Parathyroid adenoma (tissue), 2 donors: Measurements from ENCODE around the gene TEDC2.

Source experiments
- H2AFZ ChIP-seq: fragments of 300-600 bp; sonication (generic); one replicate; pipeline ENCODE4 v1.7.0; 2017; ENCODE audit warnings: antibody characterized with exemption, mild to moderate bottlenecking
- H3K27ac ChIP-seq: fragments of 300-600 bp; sonication (generic); one replicate; pipeline ENCODE4 v1.7.0; 2017
- H3K27me3 ChIP-seq: fragments of 300-600 bp; sonication (generic); one replicate; pipeline ENCODE4 v1.7.0; 2017; ENCODE audit warnings: low read length; ENCODE audit not compliant: control insufficient read depth, insufficient read depth
- H3K36me3 ChIP-seq: fragments of 300-600 bp; sonication (generic); one replicate; pipeline ENCODE4 v1.7.0; 2017; ENCODE audit warnings: low read length; ENCODE audit not compliant: control insufficient read depth, insufficient read depth
- H3K4me1 ChIP-seq: fragments of 300-600 bp; sonication (generic); one replicate; pipeline ENCODE4 v1.7.0; 2017; ENCODE audit warnings: control low read depth
- H3K4me2 ChIP-seq: fragments of 300-600 bp; sonication (generic); one replicate; pipeline ENCODE4 v1.7.0; 2017; ENCODE audit warnings: low read length
- H3K4me3 ChIP-seq: fragments of 300-600 bp; sonication (generic); one replicate; pipeline ENCODE4 v1.7.0; 2017; ENCODE audit warnings: low read depth, low read length
- H3K79me2 ChIP-seq: fragments of 300-600 bp; sonication (generic); one replicate; pipeline ENCODE4 v1.7.0; 2017; ENCODE audit warnings: control low read depth
- H3K9ac ChIP-seq: fragments of 300-600 bp; sonication (generic); one replicate; pipeline ENCODE4 v1.7.0; 2017; ENCODE audit warnings: mild to moderate bottlenecking
- H3K9me3 ChIP-seq: fragments of 300-600 bp; sonication (generic); one replicate; pipeline ENCODE4 v1.7.0; 2017; ENCODE audit warnings: low read length; ENCODE audit not compliant: control insufficient read depth
- CTCF ChIP-seq: fragments of 300-600 bp; sonication (generic); IDR thresholded peaks from one replicate; pipeline ENCODE4 v1.7.0; 2017; ENCODE audit warnings: antibody characterized with exemption, mild to moderate bottlenecking
- donor health status: primary hyperparathyroidism.

TEDC2 gene

GRCh38 chr16:2498531-2499253, 38.8 kb downstream of the TEDC2 start:
- peaks cover 3% of the 10 kb centered on the region for H3K79me2 ChIP-seq
- H2AFZ ChIP-seq: no peak overlapping the region
- no peak overlapping the region for H3K4me3 ChIP-seq
- no peaks in the 10 kb centered on the region for H3K27me3 ChIP-seq
- H3K36me3 ChIP-seq: no peaks in the 10 kb centered on the region
- no peak for TF ChIP-seq CTCF
- no peaks in the 10 kb centered on the region for H3K4me1 ChIP-seq
- H3K4me2 ChIP-seq: no peak overlapping the region
- no peak overlapping the region for H3K27ac ChIP-seq
- H3K9ac ChIP-seq: no peak overlapping the region
- H3K9me3 ChIP-seq: no peaks in the 10 kb centered on the region

DNA sequence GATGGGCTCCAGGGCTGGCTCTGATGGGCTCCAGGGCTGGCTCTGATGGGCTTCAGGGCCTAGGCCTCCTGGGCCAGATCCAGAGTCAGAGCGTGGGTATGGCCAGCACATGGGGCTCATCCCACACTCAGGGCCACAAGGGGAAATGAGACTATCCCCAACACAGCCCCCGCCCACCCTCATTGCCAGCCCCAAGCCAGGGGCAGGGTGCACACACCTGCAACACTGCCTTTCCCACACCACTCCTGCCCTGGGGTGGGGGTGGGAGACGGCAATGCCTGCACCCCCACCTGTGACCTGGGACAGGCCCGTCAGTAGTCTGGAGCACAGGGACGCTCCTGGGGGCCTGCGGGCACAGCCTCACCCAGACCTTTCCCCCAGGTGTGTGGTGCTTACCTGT, 39.5 kb downstream of the TEDC2 start:
- Histone ChIP-seq H2AFZ (no peak overlapping the region), H3K9me3 (no peaks in the 10 kb centered on the region), H3K9ac (no peak overlapping the region), H3K4me1 (no peaks in the 10 kb centered on the region), H3K27ac (no peak overlapping the region), H3K4me2 (no peak overlapping the region), H3K79me2 (peaks cover 3% of the 10 kb centered on the region), H3K27me3 (no peaks in the 10 kb centered on the region), H3K4me3 (no peak overlapping the region), H3K36me3 (no peaks in the 10 kb centered on the region)
- no peak for TF ChIP-seq CTCF

- Histone ChIP-seq H3K4me1 (no peaks in the 10 kb centered on the region), H3K36me3 (no peaks in the 10 kb centered on the region), H2AFZ (no peak overlapping the region), H3K27me3 (no peaks in the 10 kb centered on the region), H3K27ac (no peak overlapping the region), H3K4me2 (no peak overlapping the region), H3K9ac (no peak overlapping the region), H3K9me3 (no peaks in the 10 kb centered on the region), H3K4me3 (no peak overlapping the region), H3K79me2 (peaks cover 3% of the 10 kb centered on the region)
- TF ChIP-seq CTCF: no peak
These were observed 40.1 kb downstream of the TEDC2 start for GRCh38 chr16:2499890-2500429.

GRCh38 chr16:2500430-2500917, 40.6 kb downstream of the TEDC2 start:
- Histone ChIP-seq H3K4me2 (no peak overlapping the region), H3K79me2 (peaks cover 3% of the 10 kb centered on the region), H2AFZ (no peak overlapping the region), H3K4me1 (no peaks in the 10 kb centered on the region), H3K27ac (no peak overlapping the region), H3K36me3 (no peaks in the 10 kb centered on the region), H3K9me3 (no peaks in the 10 kb centered on the region), H3K9ac (no peak overlapping the region), H3K27me3 (no peaks in the 10 kb centered on the region), H3K4me3 (no peak overlapping the region)
- no peak for TF ChIP-seq CTCF
